H9 (cell line): Measurements from ENCODE around the gene SLC2A1. TPM values are rescaled to one million over a fixed set of nuclear protein-coding genes. Genes with fewer than 3 reads are reported as not detected.

Experiments used
- DNase-seq: peaks from one replicate; pipeline ENCODE4 v3.0.0-alpha.2; 2017
- H2AFZ ChIP-seq: one replicate; pipeline ENCODE4 v1.6.1; 2013; ENCODE audit warnings: mild to moderate bottlenecking, low read length, control low read depth, moderate library complexity
- H2AK5ac ChIP-seq: 2 replicates; pipeline ENCODE4 v1.6.1; 2013; ENCODE audit warnings: low read length, control low read depth, mixed read lengths; ENCODE audit not compliant: insufficient read length
- H2BK120ac ChIP-seq: one replicate; pipeline ENCODE4 v1.6.1; 2013; ENCODE audit warnings: low read depth, mild to moderate bottlenecking, low read length, control low read depth, inconsistent platforms; ENCODE audit not compliant: poor library complexity, severe bottlenecking
- H2BK12ac ChIP-seq: 2 replicates; pipeline ENCODE4 v1.6.1; 2013; ENCODE audit warnings: low read length, control low read depth, mixed read lengths, low read depth; ENCODE audit not compliant: insufficient read length
- H2BK15ac ChIP-seq: 2 replicates; pipeline ENCODE4 v1.6.1; 2013; ENCODE audit warnings: low read depth, low read length, control low read depth
- H2BK20ac ChIP-seq: one replicate; pipeline ENCODE4 v1.6.1; 2013; ENCODE audit warnings: low read depth, mild to moderate bottlenecking, low read length, control low read depth, inconsistent platforms; ENCODE audit not compliant: poor library complexity, severe bottlenecking
- H2BK5ac ChIP-seq: 2 replicates; pipeline ENCODE4 v1.6.1; 2013; ENCODE audit warnings: low read length, control low read depth, mixed read lengths; ENCODE audit not compliant: insufficient read length
- H3K14ac ChIP-seq: 2 replicates; pipeline ENCODE4 v1.6.1; 2013; ENCODE audit warnings: low read length, control low read depth; ENCODE audit not compliant: insufficient read depth
- H3K18ac ChIP-seq: 2 replicates; pipeline ENCODE4 v1.6.1; 2013; ENCODE audit warnings: low read depth, mild to moderate bottlenecking, mixed read lengths, low read length, control low read depth; ENCODE audit not compliant: insufficient read length
- H3K23ac ChIP-seq: 2 replicates; pipeline ENCODE4 v1.6.1; 2013; ENCODE audit warnings: low read length, control low read depth, mixed read lengths, low read depth; ENCODE audit not compliant: insufficient read length
- H3K23me2 ChIP-seq: 2 replicates; pipeline ENCODE4 v1.6.1; 2013; ENCODE audit warnings: low read depth, mild to moderate bottlenecking, mixed read lengths, low read length, control low read depth; ENCODE audit not compliant: insufficient read length, poor library complexity, severe bottlenecking
- H3K27ac ChIP-seq: 2 replicates; pipeline ENCODE4 v1.5.1; 2013; ENCODE audit warnings: low read length, control low read depth, mixed read lengths, low read depth; ENCODE audit not compliant: insufficient read length
- H3K27me3 ChIP-seq: 2 replicates; pipeline ENCODE4 v1.6.1; 2013; ENCODE audit warnings: low read length, control low read depth, inconsistent platforms; ENCODE audit not compliant: insufficient read depth
- H3K4ac ChIP-seq: 2 replicates; pipeline ENCODE4 v1.6.1; 2013; ENCODE audit warnings: low read depth, mild to moderate bottlenecking, control low read depth, inconsistent platforms, low read length, moderate library complexity
- H3K4me1 ChIP-seq: 2 replicates; pipeline ENCODE4 v1.6.1; 2013; ENCODE audit warnings: low read length, control low read depth, inconsistent platforms; ENCODE audit not compliant: insufficient read depth
- H3K4me2 ChIP-seq: 2 replicates; pipeline ENCODE4 v1.6.1; 2013; ENCODE audit warnings: low read length, control low read depth, mixed read lengths; ENCODE audit not compliant: insufficient read length, insufficient read depth
- H3K56ac ChIP-seq: 2 replicates; pipeline ENCODE4 v1.6.1; 2013; ENCODE audit warnings: low read depth, mild to moderate bottlenecking, mixed read lengths, low read length, control low read depth; ENCODE audit not compliant: insufficient read length
- H3K79me1 ChIP-seq: 2 replicates; pipeline ENCODE4 v1.6.1; 2013; ENCODE audit warnings: low read depth, mild to moderate bottlenecking, moderate library complexity, low read length, control low read depth, inconsistent platforms; ENCODE audit not compliant: insufficient read depth, poor library complexity, severe bottlenecking
- H3K79me2 ChIP-seq: 2 replicates; pipeline ENCODE4 v1.6.1; 2013; ENCODE audit warnings: low read length, control low read depth, inconsistent platforms; ENCODE audit not compliant: insufficient read depth
- H3K9ac ChIP-seq: 2 replicates; pipeline ENCODE4 v1.6.1; 2013; ENCODE audit warnings: low read length, control low read depth, mixed read lengths; ENCODE audit not compliant: insufficient read length; ENCODE audit errors: extremely low read depth
- H3K9me3 ChIP-seq: one replicate; pipeline ENCODE4 v1.6.1; 2013; ENCODE audit warnings: low read depth, low read length, inconsistent platforms; ENCODE audit not compliant: control insufficient read depth
- H3T11ph ChIP-seq: one replicate; pipeline ENCODE4 v1.6.1; 2013; ENCODE audit warnings: mild to moderate bottlenecking, low read length, control low read depth, inconsistent platforms
- H4K20me1 ChIP-seq: one replicate; pipeline ENCODE4 v1.6.1; 2013; ENCODE audit not compliant: control insufficient read depth, insufficient read length, insufficient read depth
- H4K5ac ChIP-seq: 2 replicates; pipeline ENCODE4 v1.6.1; 2013; ENCODE audit warnings: low read depth, mild to moderate bottlenecking, mixed read lengths, low read length, control low read depth; ENCODE audit not compliant: insufficient read length
- H4K8ac ChIP-seq: replicated peaks from 2 replicates; pipeline ENCODE4 v1.6.1; 2013; ENCODE audit warnings: low read length, control low read depth, mixed read lengths, low read depth; ENCODE audit not compliant: insufficient read length
- H4K91ac ChIP-seq: 2 replicates; pipeline ENCODE4 v1.6.1; 2013; ENCODE audit warnings: low read depth, mild to moderate bottlenecking, moderate library complexity, mixed read lengths, low read length, control low read depth; ENCODE audit not compliant: insufficient read length
- H3K27ac Mint-ChIP-seq, 3 experiments: 2 replicates in 2 of 3; 3 replicates in 1 of 3; pipeline ENCODE4 v1.8.0; 2020 to 2021; ENCODE audit warnings: mixed read lengths in 3 of 3, mild to moderate bottlenecking in 1 of 3, moderate library complexity in 1 of 3
- H3K27me3 Mint-ChIP-seq: 2 replicates; pipeline ENCODE4 v1.8.0; 2021; ENCODE audit warnings: low read depth, mild to moderate bottlenecking, moderate library complexity, mixed read lengths
- H3K36me3 Mint-ChIP-seq, 3 experiments: 2 replicates in 2 of 3; 3 replicates in 1 of 3; pipeline ENCODE4 v1.8.0; 2020 to 2021; ENCODE audit warnings: low read depth in 3 of 3, mixed read lengths in 3 of 3; ENCODE audit not compliant: insufficient read depth in 1 of 3
- H3K4me1 Mint-ChIP-seq, 2 experiments: 2 replicates each; pipeline ENCODE4 v1.8.0; 2020; ENCODE audit warnings: mixed read lengths in 2 of 2
- H3K4me3 Mint-ChIP-seq, 2 experiments: 2 replicates in 1 of 2; 3 replicates in 1 of 2; pipeline ENCODE4 v1.8.0; 2020 to 2021; ENCODE audit warnings: mild to moderate bottlenecking in 2 of 2, mixed read lengths in 2 of 2, moderate library complexity in 1 of 2
- H3K9me3 Mint-ChIP-seq, 2 experiments: 2 replicates in 1 of 2; 3 replicates in 1 of 2; pipeline ENCODE4 v1.8.0; 2020; ENCODE audit warnings: mild to moderate bottlenecking in 2 of 2, mixed read lengths in 2 of 2, moderate library complexity in 1 of 2
- CTCF ChIP-seq: fragments of 200-600 bp; sonication (generic); conservative IDR thresholded peaks from 3 replicates; pipeline ENCODE4 v1.8.0; 2021; ENCODE audit warnings: antibody characterized with exemption, mild to moderate bottlenecking
- WGBS: extraction: QIAGEN DNeasy Blood & Tissue Kit; methylation state at CpG from one replicate; pipeline ENCODE4 v1.1.7; 2013; ENCODE audit warnings: missing lambda C conversion rate, low lambda C conversion rate, mixed read lengths; ENCODE audit not compliant: insufficient read length; ENCODE audit errors: extremely low coverage; 5-methylcytosine and 5-hydroxymethylcytosine counted together
- total RNA-seq: library from RNA; stranded (reverse); gene quantifications from 2 replicates; pipeline ENCODE4 v1.2.1, GENCODE V29; 2021

The SLC2A1 gene
- total RNA-seq, 1 experiment from 2014 or later = 186 TPM

- Histone ChIP-seq H3K56ac (no peak overlapping the region), H3K4me1 (no peaks in the 10 kb centered on the region; the same call in 1 of the 2 replicates), H3K4ac (no peak overlapping the region), H2BK120ac (no peak overlapping the region), H4K20me1 (peaks cover 2% of the 10 kb centered on the region), H2BK12ac (no peak overlapping the region), H4K8ac (no peak overlapping the region), H3K23me2 (no peaks in the 10 kb centered on the region), H2BK5ac (no peak overlapping the region), H3K14ac (no peak overlapping the region), H3K79me2 (peaks cover 17% of the 10 kb centered on the region; the same call in 1 of the 2 replicates), H4K91ac (no peak overlapping the region), H2AFZ (no peak overlapping the region), H3K27me3 (no peaks in the 10 kb centered on the region), H3K18ac (no peak overlapping the region), H2BK15ac (no peak overlapping the region), H4K5ac (no peak overlapping the region), H3K9ac (no peak overlapping the region), H2AK5ac (no peak overlapping the region), H3K4me2 (no peak overlapping the region), H3K27ac (no peak overlapping the region), H2BK20ac (no peak overlapping the region), H3K79me1 (no peaks in the 10 kb centered on the region), H3K23ac (no peak overlapping the region), H3K9me3 (no peaks in the 10 kb centered on the region), H3T11ph (no peak overlapping the region)
- Mint-ChIP-seq H3K27me3 (no peaks in the 10 kb centered on the region), H3K27ac (peak overlapping the region; percentile 72 to 92 (median 88); a peak in 5 of 7 replicates), H3K36me3 (peaks cover 78 to 98% (median 96%) of the 10 kb centered on the region in 3 experiments; a peak in 6 of 7 replicates), H3K4me3 (peak overlapping the region in 1 of 2 experiments; percentile 2; a peak in 1 of 5 replicates), H3K9me3 (no peaks in the 10 kb centered on the region; a peak in 1 of 5 replicates), H3K4me1 (peaks cover 70 to 78% of the 10 kb centered on the region in 2 experiments)
- WGBS = no CpG with 5 or more reads among the region's 6 CpGs
- DNase-seq = no peak
- no peak for TF ChIP-seq CTCF
Observed at GRCh38 chr1:42937836-42938644, 20.6 kb downstream of the SLC2A1 start.
